OCI-LY7 (cell line): ENCODE results near the gene SLC16A6. TPM values are rescaled to one million over a fixed set of nuclear protein-coding genes. Genes with fewer than 3 reads are reported as not detected.
"Not testable (repeated sequence)": the region's sequence is repeated elsewhere in the genome, so short reads cannot be mapped to it uniquely, and the experiment has no call there.

Experiments
- BruUV-seq: library from RNA; stranded (reverse); fragments of 400-500 nt; replicated peaks from 2 replicates; lab custom pipeline; 2021; lab: Mats Ljungman, UMichigan
- CTCF ChIA-PET: fragments of 300-600 bp; sonication (Branson Sonifier 250); formaldehyde crosslinking; loops from one replicate; lab custom pipeline; 2022; ENCODE audit warnings: antibody characterized with exemption; ENCODE audit not compliant: unreplicated experiment; lab: Charles Lee
- POLR2A ChIA-PET: fragments of 300-600 bp; sonication (Branson Sonifier 250); formaldehyde crosslinking; loops from one replicate; lab custom pipeline; 2022; ENCODE audit warnings: antibody characterized with exemption; lab: Charles Lee
- DNase-seq: peaks from one replicate; pipeline ENCODE4 v3.0.0-alpha.2; 2015; ENCODE audit warnings: low spot score
- H2AFZ ChIP-seq: fragments of 200-600 bp; sonication (generic), shearing (Covaris generic); 2 replicates; pipeline ENCODE4 v1.6.1; 2014; ENCODE audit warnings: mild to moderate bottlenecking, antibody characterized with exemption, low read length, moderate library complexity
- H3K27ac ChIP-seq: fragments of 200-600 bp; sonication (generic); 2 replicates; pipeline ENCODE4 v1.5.1; 2014; ENCODE audit warnings: mixed run types, low read depth, mild to moderate bottlenecking, moderate library complexity, low read length, inconsistent platforms; ENCODE audit not compliant: poor library complexity, severe bottlenecking
- H3K36me3 ChIP-seq: fragments of 200-600 bp; sonication (generic); 2 replicates; pipeline ENCODE4 v1.6.1; 2014; ENCODE audit warnings: mild to moderate bottlenecking, antibody characterized with exemption, low read length, moderate library complexity, mixed read lengths; ENCODE audit not compliant: insufficient read depth
- H3K4me1 ChIP-seq: fragments of 200-600 bp; sonication (generic); 2 replicates; pipeline ENCODE4 v1.5.1; 2014; ENCODE audit warnings: mild to moderate bottlenecking, low read length; ENCODE audit not compliant: insufficient read depth, poor library complexity, severe bottlenecking
- H3K4me2 ChIP-seq: fragments of 200-600 bp; sonication (generic); 2 replicates; pipeline ENCODE4 v1.6.1; 2014; ENCODE audit warnings: mild to moderate bottlenecking, low read length
- H3K4me3 ChIP-seq: fragments of 200-600 bp; sonication (generic); 2 replicates; pipeline ENCODE4 v1.5.1; 2014; ENCODE audit warnings: mild to moderate bottlenecking, low read depth, low read length; ENCODE audit not compliant: poor library complexity, severe bottlenecking
- H3K79me2 ChIP-seq: fragments of 200-600 bp; sonication (generic); 2 replicates; pipeline ENCODE4 v1.6.1; 2016; ENCODE audit warnings: low read depth, mild to moderate bottlenecking, low read length, moderate library complexity, mixed read lengths; ENCODE audit not compliant: insufficient read depth
- H3K9me2 ChIP-seq: fragments of 200-600 bp; sonication (generic); 2 replicates; pipeline ENCODE4 v1.6.1; 2016; ENCODE audit warnings: mild to moderate bottlenecking, low read length, mixed read lengths; ENCODE audit not compliant: insufficient read depth
- H3K9me3 ChIP-seq: fragments of 200-600 bp; sonication (generic); 2 replicates; pipeline ENCODE4 v1.6.1; 2014; ENCODE audit warnings: mild to moderate bottlenecking, mixed run types, low read length, mixed read lengths
- H4K20me1 ChIP-seq: fragments of 200-600 bp; sonication (generic); 2 replicates; pipeline ENCODE4 v1.6.1; 2014; ENCODE audit warnings: mild to moderate bottlenecking, antibody characterized with exemption, low read length, moderate library complexity, mixed read lengths; ENCODE audit not compliant: insufficient read depth
- EZH2phosphoT487 ChIP-seq: fragments of 200-600 bp; sonication (generic); IDR thresholded peaks from 2 replicates; pipeline ENCODE4 v1.6.1; 2018; ENCODE audit warnings: low read depth, borderline replicate concordance, mild to moderate bottlenecking, mixed run types, antibody characterized with exemption, low read length, moderate library complexity, mixed read lengths
- intact Hi-C: fragments of 100-400 bp; cut with micrococcal nuclease; formaldehyde crosslinking; loops from one replicate; pipeline ENCODE4 v1.10.0; 2022; ENCODE audit not compliant: unreplicated experiment
- total RNA-seq, 2 experiments: library from RNA; depleted of rRNA in 1 of 2; stranded (reverse); fragments of >200 nt in 1 of 2; shearing (Covaris generic) in 1 of 2; gene quantifications; 2 replicates each; pipeline ENCODE4 v1.2.3, GENCODE V29; 2014 to 2022
- TF ChIP-seq, protein P1 (sequence below): fragments of 200-600 bp; sonication (generic); conservative IDR thresholded peaks from 2 replicates; pipeline ENCODE4 v1.5.1; 2014; ENCODE audit warnings: mild to moderate bottlenecking, antibody characterized with exemption, low read length, moderate library complexity, mixed read lengths

Gene SLC16A6
- total RNA-seq, 2 experiments from 2014 or later: 4.5 to 18.9 TPM

DNA sequence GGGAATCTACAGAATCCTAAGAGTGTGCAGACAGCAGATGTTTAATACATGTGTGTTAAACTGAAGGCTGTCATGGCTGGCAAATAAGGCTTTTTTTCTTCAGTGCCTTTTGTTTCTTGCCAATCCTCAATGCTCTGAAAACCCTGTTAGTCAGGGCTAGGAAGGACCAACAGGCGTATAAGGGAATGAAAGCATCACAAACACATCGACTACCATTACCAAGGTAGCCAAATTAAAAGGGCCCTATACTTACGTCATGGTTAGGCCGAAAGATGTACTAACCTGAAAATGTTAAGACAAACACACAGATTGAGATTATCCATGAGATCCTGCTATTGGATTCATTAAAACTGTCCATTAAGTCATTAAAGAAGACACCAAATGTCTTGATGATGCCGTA, 13.1 kb downstream of the SLC16A6 start:
- Histone ChIP-seq H2AFZ (no peak overlapping the region), H3K9me3 (peaks cover 8% of the 10 kb centered on the region; the same call in 1 of the 2 replicates), H3K9me2 (no peaks in the 10 kb centered on the region), H3K4me1 (no peaks in the 10 kb centered on the region), H4K20me1 (no peaks in the 10 kb centered on the region), H3K4me3 (no peak overlapping the region), H3K36me3 (peaks cover 85% of the 10 kb centered on the region), H3K79me2 (peaks cover 21% of the 10 kb centered on the region; the same call in 1 of the 2 replicates), H3K27ac (no peak overlapping the region), H3K4me2 (no peak overlapping the region)
- no peak for DNase-seq
- CTCF ChIA-PET: no interaction called here
- intact Hi-C loops: no loop called here
- TF ChIP-seq EZH2phosphoT487: no peak
- TF ChIP-seq, protein P1, sequence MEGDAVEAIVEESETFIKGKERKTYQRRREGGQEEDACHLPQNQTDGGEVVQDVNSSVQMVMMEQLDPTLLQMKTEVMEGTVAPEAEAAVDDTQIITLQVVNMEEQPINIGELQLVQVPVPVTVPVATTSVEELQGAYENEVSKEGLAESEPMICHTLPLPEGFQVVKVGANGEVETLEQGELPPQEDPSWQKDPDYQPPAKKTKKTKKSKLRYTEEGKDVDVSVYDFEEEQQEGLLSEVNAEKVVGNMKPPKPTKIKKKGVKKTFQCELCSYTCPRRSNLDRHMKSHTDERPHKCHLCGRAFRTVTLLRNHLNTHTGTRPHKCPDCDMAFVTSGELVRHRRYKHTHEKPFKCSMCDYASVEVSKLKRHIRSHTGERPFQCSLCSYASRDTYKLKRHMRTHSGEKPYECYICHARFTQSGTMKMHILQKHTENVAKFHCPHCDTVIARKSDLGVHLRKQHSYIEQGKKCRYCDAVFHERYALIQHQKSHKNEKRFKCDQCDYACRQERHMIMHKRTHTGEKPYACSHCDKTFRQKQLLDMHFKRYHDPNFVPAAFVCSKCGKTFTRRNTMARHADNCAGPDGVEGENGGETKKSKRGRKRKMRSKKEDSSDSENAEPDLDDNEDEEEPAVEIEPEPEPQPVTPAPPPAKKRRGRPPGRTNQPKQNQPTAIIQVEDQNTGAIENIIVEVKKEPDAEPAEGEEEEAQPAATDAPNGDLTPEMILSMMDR: no peak
- no TSS peak for BruUV-seq
- POLR2A ChIA-PET: interaction anchor here (0.7 to 1.0 kb wide), 5 partner anchors 11 to 397 kb away, joined by 3 to 7 read pairs (median 4); no protein-coding TSS in a partner anchor

DNA sequence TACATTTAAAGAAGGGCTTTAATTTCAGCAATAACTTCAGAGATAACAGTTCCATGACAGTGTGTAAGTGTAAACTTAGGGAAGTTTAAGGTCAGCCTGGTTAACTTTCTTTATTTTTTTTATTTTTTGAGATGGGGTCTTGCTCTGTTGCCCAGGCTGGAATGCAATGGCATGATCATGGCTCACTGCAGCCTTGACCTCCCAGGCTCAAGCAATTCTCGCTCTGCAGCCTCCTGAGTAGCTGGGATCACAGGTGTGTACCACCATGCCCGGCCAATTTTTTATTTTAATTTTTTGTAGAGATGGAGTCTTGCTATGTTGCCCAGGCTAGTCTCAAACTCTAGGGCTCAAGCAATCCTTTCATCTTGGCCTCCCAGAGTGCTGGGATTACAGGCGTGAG, 14.6 kb downstream of the SLC16A6 start:
- H3K9me3 ChIP-seq, H2AFZ ChIP-seq, H3K9me2 ChIP-seq, CTCF ChIA-PET, H4K20me1 ChIP-seq, DNase-seq, H3K4me1 ChIP-seq, H3K4me3 ChIP-seq, BruUV-seq, H3K27ac ChIP-seq, intact Hi-C loops, H3K4me2 ChIP-seq: not testable (repeated sequence)
- peaks cover 94% of the 10 kb centered on the region for H3K36me3 ChIP-seq
- POLR2A ChIA-PET: interaction anchor here (0.6 to 2.2 kb wide), 3 partner anchors 8 to 122 kb away, joined by 4 to 5 read pairs (median 4); no protein-coding TSS in a partner anchor
- H3K79me2 ChIP-seq: peaks cover 21% of the 10 kb centered on the region; the same call in 1 of the 2 replicates

DNA sequence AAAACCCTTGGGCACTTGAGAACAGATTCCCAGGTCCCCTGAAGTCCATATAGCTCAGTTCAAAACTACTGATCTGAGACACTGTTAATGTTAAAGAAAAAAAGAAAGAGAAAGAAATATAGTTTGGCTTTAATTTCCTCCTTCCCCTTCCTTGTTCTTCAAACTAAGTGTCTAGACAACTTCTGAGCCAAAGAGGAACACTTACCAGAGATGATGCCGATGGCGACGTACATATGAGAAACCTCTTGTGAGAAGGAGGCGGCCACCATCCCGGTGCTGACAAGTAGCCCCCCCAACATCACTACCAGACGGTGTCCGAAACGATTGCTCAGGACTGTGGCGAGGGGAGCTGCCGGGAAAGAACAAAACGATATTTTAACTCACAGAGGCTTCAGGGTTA, 17.2 kb downstream of the SLC16A6 start:
- ChIA-PET POLR2A (interaction anchor here (0.7 to 1.3 kb wide), 3 partner anchors 14 to 187 kb away, joined by 3 to 4 read pairs (median 4); no protein-coding TSS in a partner anchor), CTCF (no interaction called here)

DNA sequence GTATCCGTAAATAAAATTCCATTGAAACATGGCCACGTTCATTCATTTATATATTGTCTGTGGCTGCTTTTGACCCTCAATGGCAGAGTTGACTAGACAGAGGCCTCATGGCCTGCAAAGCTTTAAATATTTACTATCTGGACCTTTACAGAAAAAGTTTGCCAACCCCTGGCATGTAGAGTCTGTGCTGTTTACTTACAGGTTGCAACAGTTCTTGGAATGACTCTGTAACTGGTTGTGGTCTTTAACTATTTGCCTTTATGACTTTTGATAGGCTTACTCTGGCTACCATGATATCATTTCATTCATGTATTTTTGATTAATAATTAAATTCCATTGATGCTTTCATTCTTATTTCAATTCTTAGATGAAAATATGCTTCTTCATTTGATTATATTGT, 25.1 kb downstream of the SLC16A6 start:
- POLR2A ChIA-PET: interaction anchor here (0.7 to 2.7 kb wide), 7 partner anchors 9 to 200 kb away, joined by 3 to 23 read pairs (median 3); partner anchors contain the start of genes AMZ2 and WIPI1

More for the DNA sequence above, 17.2 kb downstream of the SLC16A6 start:
- H3K9me3 ChIP-seq: no peaks in the 10 kb centered on the region
- no peak overlapping the region for H2AFZ ChIP-seq
- intact Hi-C loops: no loop called here
- no peaks in the 10 kb centered on the region for H3K9me2 ChIP-seq
- H3K4me2 ChIP-seq: no peak overlapping the region
- DNase-seq: no peak
- H3K4me1 ChIP-seq: no peaks in the 10 kb centered on the region
- BruUV-seq: no TSS peak
- H3K4me3 ChIP-seq: no peak overlapping the region
- H3K79me2 ChIP-seq: 0 out of 2 replicates have a peak, but pooled peaks cover 1% of the 10 kb centered on the region
- H3K27ac ChIP-seq: no peak overlapping the region
- peaks cover 89% of the 10 kb centered on the region for H3K36me3 ChIP-seq
- no peaks in the 10 kb centered on the region; the same call in 1 of the 2 replicates for H4K20me1 ChIP-seq
- TF ChIP-seq EZH2phosphoT487: no peak
- TF ChIP-seq, protein P1: no peak

More for the DNA sequence above, 25.1 kb downstream of the SLC16A6 start:
- H2AFZ ChIP-seq, DNase-seq, H3K4me3 ChIP-seq, H3K4me2 ChIP-seq, H4K20me1 ChIP-seq, H3K27ac ChIP-seq, BruUV-seq, intact Hi-C loops, H3K9me3 ChIP-seq, H3K9me2 ChIP-seq: not testable (repeated sequence)
- Histone ChIP-seq H3K4me1 (peaks cover 25% of the 10 kb centered on the region), H3K36me3 (peaks cover 55% of the 10 kb centered on the region), H3K79me2 (peaks cover 21% of the 10 kb centered on the region; the same call in 1 of the 2 replicates)
- CTCF ChIA-PET: interaction anchor here (0.7 to 1.9 kb wide), 2 partner anchors 133 to 1316 kb away, joined by 3 to 9 read pairs; no protein-coding TSS in a partner anchor
